HCT116 (cell line): ENCODE data around the gene AUTS2. TPM values are rescaled to one million over a fixed set of nuclear protein-coding genes. Genes with fewer than 3 reads are reported as not detected.

Source experiments
- ATAC-seq: fragments of 200-7000 bp; cut with Tn5 transposase; 2 replicates; pipeline ENCODE4 v1.9.1; 2020; ENCODE audit warnings: mild to moderate bottlenecking, moderate library complexity
- BruUV-seq: library from RNA; stranded (reverse); fragments of 400-500 nt; replicated peaks from 2 replicates; lab custom pipeline; 2021; lab: Mats Ljungman, UMichigan
- CTCF ChIA-PET: fragments of 300-600 bp; sonication (Branson Sonifier 250); formaldehyde crosslinking; loops from one replicate; lab custom pipeline; 2021; ENCODE audit warnings: antibody characterized with exemption; lab: Charles Lee
- POLR2A ChIA-PET: fragments of 300-600, 350-600 bp; sonication (Branson Sonifier 250); formaldehyde crosslinking; loops from one replicate; lab custom pipeline; 2021; ENCODE audit warnings: antibody characterized with exemption; lab: Charles Lee
- RAD21 ChIA-PET, 2 experiments: fragments of 300-600 bp; sonication (Branson Sonifier 250); formaldehyde crosslinking; loops; one replicate each; lab custom pipeline; 2023; ENCODE audit warnings: low total read pairs in 2 of 2; ENCODE audit not compliant: uncharacterized antibody in 2 of 2, unreplicated experiment in 2 of 2, low non-redundant PET in 1 of 2; lab: Charles Lee
- DNase-seq: peaks from one replicate; pipeline ENCODE4 v3.0.0-alpha.2; 2010; ENCODE audit warnings: low read depth, low spot score
- H2AFZ ChIP-seq: fragments of 200-600 bp; shearing (Covaris generic), sonication (generic); 2 replicates; pipeline ENCODE4 v1.6.1; 2017; ENCODE audit warnings: low read depth, mixed run types, mixed read lengths, antibody characterized with exemption, low read length; ENCODE audit not compliant: poor library complexity, severe bottlenecking
- H3K27ac ChIP-seq: 2 replicates; pipeline ENCODE4 v1.5.1; 2012; ENCODE audit warnings: low read depth, low read length
- H3K27me3 ChIP-seq: fragments of 200-600 bp; sonication (generic); 2 replicates; pipeline ENCODE4 v1.6.1; 2016; ENCODE audit warnings: mixed run types, low read length, mixed read lengths; ENCODE audit not compliant: insufficient read depth
- H3K36me3 ChIP-seq, 2 experiments: fragments of 200-500 bp in 1 of 2; fragments of 200-600 bp in 1 of 2; sonication (Bioruptor generic) in 1 of 2; sonication (generic) in 1 of 2; 2 replicates each; pipeline versions ENCODE4 v1.5.1 to v1.6.1; 2014 to 2016; ENCODE audit warnings: low read length in 2 of 2, inconsistent platforms in 1 of 2, mixed read lengths in 1 of 2, mixed run types in 1 of 2; ENCODE audit not compliant: insufficient read depth in 2 of 2, control insufficient read depth in 1 of 2
- H3K4me1 ChIP-seq, 2 experiments: fragments of 200-600 bp in 1 of 2; sonication (generic) in 1 of 2; 2 replicates each; pipeline versions ENCODE4 v1.5.1 to v1.6.1; 2012 to 2017; ENCODE audit warnings: low read length in 2 of 2, inconsistent platforms in 1 of 2, mild to moderate bottlenecking in 1 of 2, mixed read lengths in 1 of 2, mixed run types in 1 of 2, moderate library complexity in 1 of 2; ENCODE audit not compliant: insufficient read depth in 2 of 2, control insufficient read depth in 1 of 2
- H3K4me2 ChIP-seq: fragments of 200-600 bp; sonication (generic); 2 replicates; pipeline ENCODE4 v1.6.1; 2017; ENCODE audit warnings: mixed run types, low read length, mixed read lengths
- H3K4me3 ChIP-seq, 2 experiments: fragments of 200-600 bp in 1 of 2; sonication (generic) in 1 of 2; replicated peaks in 1 of 2; 2 replicates each; pipeline ENCODE4 v1.5.1; 2011 to 2016; ENCODE audit warnings: low read length in 2 of 2, control low read depth in 1 of 2, low read depth in 1 of 2, mild to moderate bottlenecking in 1 of 2, mixed read lengths in 1 of 2, mixed run types in 1 of 2
- H3K79me2 ChIP-seq: fragments of 200-600 bp; sonication (generic); 2 replicates; pipeline ENCODE4 v1.6.1; 2017; ENCODE audit warnings: mild to moderate bottlenecking, mixed run types, low read length, moderate library complexity, mixed read lengths; ENCODE audit not compliant: insufficient read depth
- H3K9ac ChIP-seq: fragments of 200-600 bp; sonication (generic); 2 replicates; pipeline ENCODE4 v1.6.1; 2016; ENCODE audit warnings: low read length, mixed read lengths
- H3K9me2 ChIP-seq: fragments of 200-600 bp; sonication (generic), shearing (Covaris generic); 2 replicates; pipeline ENCODE4 v1.6.1; 2017; ENCODE audit warnings: mixed run types, mild to moderate bottlenecking, moderate library complexity; ENCODE audit not compliant: insufficient read depth
- H3K9me3 ChIP-seq, 2 experiments: fragments of 200-500 bp in 1 of 2; fragments of 200-600 bp in 1 of 2; sonication (Bioruptor generic) in 1 of 2; sonication (generic) in 1 of 2; 2 replicates each; pipeline ENCODE4 v1.6.1; 2014 to 2017; ENCODE audit warnings: low read length in 2 of 2, mixed read lengths in 2 of 2, inconsistent platforms in 1 of 2, low read depth in 1 of 2, mild to moderate bottlenecking in 1 of 2, mixed run types in 1 of 2, moderate library complexity in 1 of 2; ENCODE audit not compliant: control insufficient read depth in 1 of 2, insufficient read depth in 1 of 2
- H4K20me1 ChIP-seq: fragments of 200-600 bp; sonication (generic), shearing (Covaris generic); 2 replicates; pipeline ENCODE4 v1.6.1; 2017; ENCODE audit warnings: mixed run types, mild to moderate bottlenecking, moderate library complexity; ENCODE audit not compliant: insufficient read depth
- EGR1 ChIP-seq: IDR thresholded peaks from 2 replicates; pipeline ENCODE4 v1.6.1; 2012; ENCODE audit warnings: low read depth
- ELF1 ChIP-seq: IDR thresholded peaks from 2 replicates; pipeline ENCODE4 v1.6.1; 2012; ENCODE audit warnings: low read depth, borderline replicate concordance
- FOSL1 ChIP-seq: IDR thresholded peaks from 2 replicates; pipeline ENCODE4 v1.6.1; 2012; ENCODE audit warnings: low read depth
- JUND ChIP-seq: IDR thresholded peaks from 2 replicates; pipeline ENCODE4 v1.6.1; 2012
- POLR2A ChIP-seq: IDR thresholded peaks from 2 replicates; pipeline ENCODE4 v1.7.0; 2011; ENCODE audit warnings: borderline replicate concordance; ENCODE audit not compliant: insufficient read depth, insufficient read length; ENCODE audit errors: extremely low read depth
- POLR2AphosphoS5 ChIP-seq: IDR thresholded peaks from 2 replicates; pipeline ENCODE4 v1.6.1; 2011; ENCODE audit warnings: mild to moderate bottlenecking, low read depth, low read length, moderate library complexity
- REST ChIP-seq: IDR thresholded peaks from 2 replicates; pipeline ENCODE4 v1.6.1; 2012; ENCODE audit warnings: low read depth
- SIN3A ChIP-seq: IDR thresholded peaks from 2 replicates; pipeline ENCODE4 v1.6.1; 2012; ENCODE audit warnings: low read depth
- SP1 ChIP-seq: IDR thresholded peaks from 2 replicates; pipeline ENCODE4 v1.6.1; 2012; ENCODE audit warnings: low read depth
- SRF ChIP-seq: IDR thresholded peaks from 2 replicates; pipeline ENCODE4 v1.6.1; 2012; ENCODE audit warnings: low read depth
- YY1 ChIP-seq: IDR thresholded peaks from 2 replicates; pipeline ENCODE4 v1.6.1; 2011; ENCODE audit warnings: low read length, low read depth, moderate library complexity, mild to moderate bottlenecking; ENCODE audit not compliant: insufficient replicate concordance; ENCODE audit errors: extremely low read depth
- ZBTB33 ChIP-seq: IDR thresholded peaks from 2 replicates; pipeline ENCODE4 v1.6.1; 2011; ENCODE audit warnings: mild to moderate bottlenecking, low read length, moderate library complexity; ENCODE audit not compliant: insufficient replicate concordance; ENCODE audit errors: extremely low read depth
- ZFX ChIP-seq: fragments of 450-650 bp; IDR thresholded peaks from 2 replicates; pipeline ENCODE4 v1.6.1; 2017
- ZNF274 ChIP-seq: fragments of 200-500 bp; sonication (Bioruptor generic); IDR thresholded peaks from 2 replicates; pipeline ENCODE4 v1.6.1; 2014; ENCODE audit warnings: mild to moderate bottlenecking, low read depth, low read length, inconsistent platforms
- intact Hi-C: fragments of 100-400 bp; cut with micrococcal nuclease; formaldehyde crosslinking; loops from 2 replicates; pipeline ENCODE4 v1.10.0; 2022
- total RNA-seq: library from RNA; stranded (reverse); gene quantifications from one replicate; pipeline ENCODE4 v1.2.1, GENCODE V29; 2021; ENCODE audit not compliant: unreplicated experiment
- TF ChIP-seq, protein P1 (sequence below): IDR thresholded peaks from 2 replicates; pipeline ENCODE4 v1.6.1; 2012
- TF ChIP-seq, protein P2 (sequence below): IDR thresholded peaks from 2 replicates; pipeline ENCODE4 v1.6.1; 2012

AUTS2 gene
- total RNA-seq, 1 experiment from 2014 or later: 0.93 TPM

DNA sequence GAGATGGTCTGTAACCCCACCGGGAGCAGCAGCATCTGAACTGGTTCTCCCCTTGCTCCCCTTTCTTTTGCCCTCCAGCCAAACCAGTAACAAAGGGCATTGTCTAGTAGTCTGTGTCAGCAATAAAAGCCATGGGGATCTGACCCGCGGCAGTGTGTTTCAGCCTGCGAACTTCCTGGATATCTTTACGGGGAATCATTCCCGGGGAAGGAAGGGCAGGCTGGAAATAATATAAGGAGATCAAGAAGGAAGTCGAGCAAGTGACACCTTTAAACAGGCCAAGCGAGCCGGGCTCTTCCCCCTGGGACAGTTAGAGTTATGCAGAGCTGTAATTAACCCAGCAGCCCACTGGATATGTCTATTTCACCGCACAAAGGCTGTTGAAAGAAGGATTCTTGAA, 872.5 kb downstream of the AUTS2 start (continued):
- no peak for TF ChIP-seq SP1
- TF ChIP-seq, all 23 proteins: peak for 0

- H3K27ac ChIP-seq: no peak overlapping the region
- no peak overlapping the region for H3K4me2 ChIP-seq
- TF ChIP-seq EGR1 (no peak), JUND (no peak), REST (no peak), ELF1 (no peak), SIN3A (no peak), YY1 (no peak), SRF (no peak), ZBTB33 (no peak), ZFX (no peak), POLR2AphosphoS5 (no peak), POLR2A (no peak), FOSL1 (no peak), ZNF274 (no peak)
- TF ChIP-seq, protein P1, sequence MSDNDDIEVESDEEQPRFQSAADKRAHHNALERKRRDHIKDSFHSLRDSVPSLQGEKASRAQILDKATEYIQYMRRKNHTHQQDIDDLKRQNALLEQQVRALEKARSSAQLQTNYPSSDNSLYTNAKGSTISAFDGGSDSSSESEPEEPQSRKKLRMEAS: no peak
- TF ChIP-seq, protein P2, sequence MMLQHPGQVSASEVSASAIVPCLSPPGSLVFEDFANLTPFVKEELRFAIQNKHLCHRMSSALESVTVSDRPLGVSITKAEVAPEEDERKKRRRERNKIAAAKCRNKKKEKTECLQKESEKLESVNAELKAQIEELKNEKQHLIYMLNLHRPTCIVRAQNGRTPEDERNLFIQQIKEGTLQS: no peak
- BruUV-seq: no TSS peak
- H3K36me3 ChIP-seq: no peaks in the 10 kb centered on the region
- ATAC-seq (no peak), DNase-seq (no peak)
- peaks cover 5 to 32% of the 10 kb centered on the region in 2 experiments; a peak in 2 of 4 replicates for H3K9me3 ChIP-seq
- H4K20me1 ChIP-seq: no peaks in the 10 kb centered on the region
- ChIA-PET CTCF (no interaction called here), RAD21 (no interaction called here), POLR2A (no interaction called here)
- no peaks in the 10 kb centered on the region for H3K4me1 ChIP-seq
- intact Hi-C loops: no loop called here
- H3K4me3 ChIP-seq: no peak overlapping the region
- no peaks in the 10 kb centered on the region for H3K27me3 ChIP-seq
- H3K79me2 ChIP-seq: no peaks in the 10 kb centered on the region
- H2AFZ ChIP-seq: no peak overlapping the region
- no peaks in the 10 kb centered on the region for H3K9me2 ChIP-seq
- no peak overlapping the region for H3K9ac ChIP-seq
Observed at GRCh38 chr7:70472601-70473237, 874.4 kb downstream of the AUTS2 start.
